ENCODE data around the gene JMJD8. TPM values are rescaled to one million over a fixed set of nuclear protein-coding genes. Genes with fewer than 3 reads are reported as not detected.

Gene JMJD8
- total and polyA plus RNA-seq, 3 experiments from 2014 or later = 53.0 to 56.6 (median 55.9) TPM

- Histone ChIP-seq H3K27ac (ENCODE audit: low read depth, low read length) (no peak overlapping the region), H3K4me1 (ENCODE audit: insufficient read depth, low read length) (peaks cover 10% of the 10 kb centered on the region), H3K36me3 (ENCODE audit: insufficient read depth, low read length) (no peaks in the 10 kb centered on the region), H3K4me3 (ENCODE audit: low read length) (no peak overlapping the region), H3K9me3 (ENCODE audit: low read length) (no peaks in the 10 kb centered on the region), H3K27me3 (ENCODE audit: insufficient read depth, low read length, poor library complexity, severe bottlenecking) (no peaks in the 10 kb centered on the region)
- Mint-ChIP-seq H3K4me1 (peaks cover 4 to 19% (median 5%) of the 10 kb centered on the region in 3 donors), H3K36me3 (peaks cover 0 to 17% (median 0%) of the 10 kb centered on the region in 3 donors), H3K27ac (no peak overlapping the region), H3K27me3 (no peaks in the 10 kb centered on the region), H3K4me3 (no peak overlapping the region), H3K9me3 (no peaks in the 10 kb centered on the region)
- CTCF ChIA-PET = interaction anchor here (1.0 to 2.0 kb wide), 3 partner anchors 15 to 29 kb away, joined by 3 to 8 read pairs (median 6); no protein-coding TSS in a partner anchor
- POLR2A ChIA-PET = no interaction called here
- no peak for DNase-seq
These were observed 17.6 kb downstream of the JMJD8 start for GRCh38 chr16:666572-666971.

GRCh38 chr16:662597-662996 lies 21.5 kb downstream of the JMJD8 start:
- Mint-ChIP-seq H3K4me1 (peaks cover 2 to 8% (median 4%) of the 10 kb centered on the region in 3 donors), H3K36me3 (no peaks in the 10 kb centered on the region), H3K27me3 (no peaks in the 10 kb centered on the region), H3K4me3 (no peak overlapping the region), H3K27ac (no peak overlapping the region), H3K9me3 (no peaks in the 10 kb centered on the region)
- ChIA-PET CTCF (no interaction called here), POLR2A (interaction anchor here (0.8 kb wide), 1 partner anchor 13 kb away, joined by 3 read pairs; the partner anchor contains the start of gene WDR90)
- no peaks in the 10 kb centered on the region for H3K36me3 ChIP-seq (ENCODE audit: insufficient read depth, low read length)
- no peak overlapping the region for H3K4me3 ChIP-seq (ENCODE audit: low read length)
- no peak for DNase-seq
- no peaks in the 10 kb centered on the region for H3K27me3 ChIP-seq (ENCODE audit: insufficient read depth, low read length, poor library complexity, severe bottlenecking)
- no peak overlapping the region for H3K27ac ChIP-seq (ENCODE audit: low read depth, low read length)
- H3K4me1 ChIP-seq (ENCODE audit: insufficient read depth, low read length) = peaks cover 7% of the 10 kb centered on the region
- H3K9me3 ChIP-seq (ENCODE audit: low read length) = no peaks in the 10 kb centered on the region

GRCh38 chr16:662095-662494 lies 22.0 kb downstream of the JMJD8 start:
- H3K27ac ChIP-seq (ENCODE audit: low read depth, low read length) = no peak overlapping the region
- peaks cover 2% of the 10 kb centered on the region for H3K4me1 ChIP-seq (ENCODE audit: insufficient read depth, low read length)
- no peak overlapping the region for H3K4me3 ChIP-seq (ENCODE audit: low read length)
- ChIA-PET CTCF (interaction anchor here (0.8 kb wide), 1 partner anchor 14 kb away, joined by 3 read pairs; no protein-coding TSS in a partner anchor), POLR2A (interaction anchor here (0.8 kb wide), 1 partner anchor 13 kb away, joined by 3 read pairs; the partner anchor contains the start of gene WDR90)
- Mint-ChIP-seq H3K27me3 (no peaks in the 10 kb centered on the region), H3K9me3 (no peaks in the 10 kb centered on the region), H3K4me3 (no peak overlapping the region), H3K4me1 (peaks cover 0 to 3% (median 2%) of the 10 kb centered on the region in 3 donors), H3K36me3 (no peaks in the 10 kb centered on the region), H3K27ac (no peak overlapping the region)
- H3K9me3 ChIP-seq (ENCODE audit: low read length) = no peaks in the 10 kb centered on the region
- no peaks in the 10 kb centered on the region for H3K36me3 ChIP-seq (ENCODE audit: insufficient read depth, low read length)
- H3K27me3 ChIP-seq (ENCODE audit: insufficient read depth, low read length, poor library complexity, severe bottlenecking) = no peaks in the 10 kb centered on the region
- no peak for DNase-seq

- Histone ChIP-seq H3K27me3 (ENCODE audit: insufficient read depth, low read length, poor library complexity, severe bottlenecking) (no peaks in the 10 kb centered on the region), H3K27ac (ENCODE audit: low read depth, low read length) (no peak overlapping the region), H3K4me3 (ENCODE audit: low read length) (no peak overlapping the region), H3K4me1 (ENCODE audit: insufficient read depth, low read length) (no peaks in the 10 kb centered on the region), H3K9me3 (ENCODE audit: low read length) (no peaks in the 10 kb centered on the region), H3K36me3 (ENCODE audit: insufficient read depth, low read length) (no peaks in the 10 kb centered on the region)
- POLR2A ChIA-PET = no interaction called here
- no peaks in the 10 kb centered on the region for H3K36me3 Mint-ChIP-seq
- no peaks in the 10 kb centered on the region for H3K9me3 Mint-ChIP-seq
- peaks cover 0 to 2% (median 0%) of the 10 kb centered on the region in 3 donors for H3K4me1 Mint-ChIP-seq
- no peak overlapping the region for H3K4me3 Mint-ChIP-seq
- H3K27me3 Mint-ChIP-seq = no peaks in the 10 kb centered on the region
- no peak overlapping the region for H3K27ac Mint-ChIP-seq
- DNase-seq = no peak
- CTCF ChIA-PET = interaction anchor here (0.8 kb wide), 1 partner anchor 15 kb away, joined by 3 read pairs; no protein-coding TSS in a partner anchor
These were observed 22.8 kb downstream of the JMJD8 start for GRCh38 chr16:661184-661821.

GRCh38 chr16:660459-661183 lies 23.5 kb downstream of the JMJD8 start:
- POLR2A ChIA-PET = interaction anchor here (0.5 kb wide), 1 partner anchor 21 kb away, joined by 4 read pairs; no protein-coding TSS in a partner anchor
- Mint-ChIP-seq H3K4me3 (peak overlapping the region in 1 of 7 donors; percentile 23), H3K9me3 (no peaks in the 10 kb centered on the region), H3K4me1 (peaks cover 0 to 2% (median 0%) of the 10 kb centered on the region in 3 donors), H3K27ac (no peak overlapping the region), H3K36me3 (no peaks in the 10 kb centered on the region), H3K27me3 (no peaks in the 10 kb centered on the region)
- H3K27me3 ChIP-seq (ENCODE audit: insufficient read depth, low read length, poor library complexity, severe bottlenecking) = no peaks in the 10 kb centered on the region
- H3K27ac ChIP-seq (ENCODE audit: low read depth, low read length) = no peak overlapping the region
- no peaks in the 10 kb centered on the region for H3K4me1 ChIP-seq (ENCODE audit: insufficient read depth, low read length)
- peak; percentile 33 to 68 (median 40) for DNase-seq
- H3K4me3 ChIP-seq (ENCODE audit: low read length) = no peak overlapping the region
- CTCF ChIA-PET = no interaction called here
- H3K9me3 ChIP-seq (ENCODE audit: low read length) = no peaks in the 10 kb centered on the region
- no peaks in the 10 kb centered on the region for H3K36me3 ChIP-seq (ENCODE audit: insufficient read depth, low read length)

- ChIA-PET CTCF (interaction anchor here (1.2 kb wide), 1 partner anchor 24 kb away, joined by 3 read pairs; the partner anchor contains the start of gene JMJD8), POLR2A (interaction anchor here (0.5 kb wide), 1 partner anchor 20 kb away, joined by 4 read pairs; no protein-coding TSS in a partner anchor)
These were observed 24.0 kb downstream of the JMJD8 start for GRCh38 chr16:660132-660458.

GRCh38 chr16:659618-660017 lies 24.5 kb downstream of the JMJD8 start:
- Histone ChIP-seq H3K4me3 (ENCODE audit: low read length) (no peak overlapping the region), H3K36me3 (ENCODE audit: insufficient read depth, low read length) (no peaks in the 10 kb centered on the region), H3K9me3 (ENCODE audit: low read length) (no peaks in the 10 kb centered on the region), H3K27me3 (ENCODE audit: insufficient read depth, low read length, poor library complexity, severe bottlenecking) (no peaks in the 10 kb centered on the region), H3K4me1 (ENCODE audit: insufficient read depth, low read length) (no peaks in the 10 kb centered on the region), H3K27ac (ENCODE audit: low read depth, low read length) (no peak overlapping the region)
- H3K27ac Mint-ChIP-seq = no peak overlapping the region
- no peaks in the 10 kb centered on the region for H3K27me3 Mint-ChIP-seq
- DNase-seq = no peak
- ChIA-PET CTCF (interaction anchor here (1.2 kb wide), 1 partner anchor 25 kb away, joined by 3 read pairs; the partner anchor contains the start of gene JMJD8), POLR2A (interaction anchor here (0.5 kb wide), 1 partner anchor 20 kb away, joined by 4 read pairs; no protein-coding TSS in a partner anchor)
- H3K4me3 Mint-ChIP-seq = no peak overlapping the region
- peaks cover 0 to 2% (median 0%) of the 10 kb centered on the region in 3 donors for H3K4me1 Mint-ChIP-seq
- no peaks in the 10 kb centered on the region for H3K36me3 Mint-ChIP-seq
- H3K9me3 Mint-ChIP-seq = no peaks in the 10 kb centered on the region

More at GRCh38 chr16:660132-660458, 24.0 kb downstream of the JMJD8 start:
- H3K4me3 ChIP-seq (ENCODE audit: low read length) = no peak overlapping the region
- H3K36me3 Mint-ChIP-seq = no peaks in the 10 kb centered on the region
- H3K4me1 Mint-ChIP-seq = peaks cover 0 to 2% (median 0%) of the 10 kb centered on the region in 3 donors
- H3K4me3 Mint-ChIP-seq = no peak overlapping the region
- H3K27me3 Mint-ChIP-seq = no peaks in the 10 kb centered on the region
- no peaks in the 10 kb centered on the region for H3K36me3 ChIP-seq (ENCODE audit: insufficient read depth, low read length)
- no peaks in the 10 kb centered on the region for H3K9me3 Mint-ChIP-seq
- H3K4me1 ChIP-seq (ENCODE audit: insufficient read depth, low read length) = no peaks in the 10 kb centered on the region
- no peaks in the 10 kb centered on the region for H3K27me3 ChIP-seq (ENCODE audit: insufficient read depth, low read length, poor library complexity, severe bottlenecking)
- no peak for DNase-seq
- H3K27ac Mint-ChIP-seq = no peak overlapping the region
- H3K27ac ChIP-seq (ENCODE audit: low read depth, low read length) = no peak overlapping the region
- no peaks in the 10 kb centered on the region for H3K9me3 ChIP-seq (ENCODE audit: low read length)

Measured in CD8-positive, alpha-beta memory T cell (primary cell).